Measurements from ENCODE around the gene GLYAT.

GLYAT gene

DNA sequence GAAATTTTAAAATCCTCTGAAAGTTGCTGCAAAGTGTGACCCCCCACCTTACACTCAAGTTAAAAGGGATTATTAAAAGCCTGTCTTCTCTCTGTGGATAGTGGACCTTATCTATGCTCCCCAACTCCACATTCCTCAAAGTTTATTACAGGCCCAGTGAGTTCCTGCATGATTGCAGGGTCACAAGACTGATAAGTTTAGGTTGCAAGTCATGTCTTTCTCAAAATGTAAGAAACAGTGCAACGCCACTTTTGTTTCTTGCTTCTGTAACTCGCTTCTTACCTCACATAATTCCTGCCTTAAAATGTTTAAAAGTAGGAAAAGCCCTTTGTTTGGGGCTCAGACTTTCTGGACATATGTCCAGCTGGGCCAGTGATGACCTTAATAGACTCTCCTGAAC, 38.4 kb upstream of the GLYAT start:
- Histone ChIP-seq H3K27ac (no peak overlapping the region), H3K36me3 (no peaks in the 10 kb centered on the region), H3K4me3 (no peak overlapping the region), H3K4me1 (no peaks in the 10 kb centered on the region), H3K9me3 (no peaks in the 10 kb centered on the region), H3K27me3 (no peaks in the 10 kb centered on the region)
- DNase-seq = no peak
- intact Hi-C loops (cut with DNase I; ENCODE audit: low total_unique reads) = no loop called here
- TF ChIP-seq, protein P1, sequence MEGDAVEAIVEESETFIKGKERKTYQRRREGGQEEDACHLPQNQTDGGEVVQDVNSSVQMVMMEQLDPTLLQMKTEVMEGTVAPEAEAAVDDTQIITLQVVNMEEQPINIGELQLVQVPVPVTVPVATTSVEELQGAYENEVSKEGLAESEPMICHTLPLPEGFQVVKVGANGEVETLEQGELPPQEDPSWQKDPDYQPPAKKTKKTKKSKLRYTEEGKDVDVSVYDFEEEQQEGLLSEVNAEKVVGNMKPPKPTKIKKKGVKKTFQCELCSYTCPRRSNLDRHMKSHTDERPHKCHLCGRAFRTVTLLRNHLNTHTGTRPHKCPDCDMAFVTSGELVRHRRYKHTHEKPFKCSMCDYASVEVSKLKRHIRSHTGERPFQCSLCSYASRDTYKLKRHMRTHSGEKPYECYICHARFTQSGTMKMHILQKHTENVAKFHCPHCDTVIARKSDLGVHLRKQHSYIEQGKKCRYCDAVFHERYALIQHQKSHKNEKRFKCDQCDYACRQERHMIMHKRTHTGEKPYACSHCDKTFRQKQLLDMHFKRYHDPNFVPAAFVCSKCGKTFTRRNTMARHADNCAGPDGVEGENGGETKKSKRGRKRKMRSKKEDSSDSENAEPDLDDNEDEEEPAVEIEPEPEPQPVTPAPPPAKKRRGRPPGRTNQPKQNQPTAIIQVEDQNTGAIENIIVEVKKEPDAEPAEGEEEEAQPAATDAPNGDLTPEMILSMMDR (IDR thresholded peaks at IDR 0.05) = no peak

DNA sequence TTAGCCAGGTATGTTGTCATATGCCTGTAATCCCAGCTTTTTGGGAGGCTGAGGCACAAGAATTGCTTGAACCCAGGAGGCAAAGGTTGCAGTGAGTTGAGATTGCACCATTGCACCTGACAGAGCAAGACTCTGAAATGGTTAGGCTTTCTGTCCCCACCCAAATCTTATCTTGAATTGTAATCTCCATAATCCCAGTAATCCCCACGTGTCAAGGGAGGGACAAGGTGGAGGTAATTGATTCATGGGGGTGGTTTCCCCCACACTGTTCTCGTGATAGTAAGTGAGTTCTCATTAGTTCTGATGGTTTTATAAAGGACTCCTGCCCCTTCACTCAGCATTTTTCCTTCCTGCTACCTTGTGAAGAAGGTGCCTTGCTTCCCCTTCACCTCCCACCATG, 37.6 kb upstream of the GLYAT start:
- Histone ChIP-seq H3K27ac (no peak overlapping the region), H3K4me3 (no peak overlapping the region), H3K9me3 (no peaks in the 10 kb centered on the region), H3K4me1 (no peaks in the 10 kb centered on the region), H3K27me3 (no peaks in the 10 kb centered on the region), H3K36me3 (no peaks in the 10 kb centered on the region)
- DNase-seq = no peak
- TF ChIP-seq, protein P1 (IDR thresholded peaks at IDR 0.05) = no peak
- intact Hi-C loops (cut with DNase I; ENCODE audit: low total_unique reads) = no loop called here

DNA sequence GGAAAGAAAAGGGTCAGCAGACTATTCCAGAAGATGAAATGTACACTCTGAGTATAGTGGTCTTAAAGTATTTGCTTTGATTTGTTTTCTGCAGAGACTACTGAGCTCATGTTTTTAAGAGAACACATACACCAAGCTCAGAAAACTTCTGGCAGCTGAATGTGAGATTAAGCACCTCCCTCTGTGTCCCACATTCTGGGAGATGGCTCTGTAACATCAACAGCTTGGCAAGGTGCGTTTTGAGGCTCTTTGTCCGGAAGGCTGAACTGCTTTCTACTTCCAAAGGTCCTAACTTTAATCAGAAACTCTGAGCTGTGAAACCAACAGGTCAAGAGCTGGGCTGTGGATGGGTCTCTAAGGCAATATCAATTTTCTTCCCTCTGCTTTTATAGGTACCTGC, 36.4 kb upstream of the GLYAT start:
- intact Hi-C loops (cut with DNase I; ENCODE audit: low total_unique reads) = no loop called here
- Histone ChIP-seq H3K9me3 (no peaks in the 10 kb centered on the region), H3K4me1 (no peaks in the 10 kb centered on the region), H3K36me3 (no peaks in the 10 kb centered on the region), H3K27me3 (no peaks in the 10 kb centered on the region), H3K27ac (no peak overlapping the region), H3K4me3 (no peak overlapping the region)
- DNase-seq = no peak
- TF ChIP-seq, protein P1 (IDR thresholded peaks at IDR 0.05) = no peak

DNA sequence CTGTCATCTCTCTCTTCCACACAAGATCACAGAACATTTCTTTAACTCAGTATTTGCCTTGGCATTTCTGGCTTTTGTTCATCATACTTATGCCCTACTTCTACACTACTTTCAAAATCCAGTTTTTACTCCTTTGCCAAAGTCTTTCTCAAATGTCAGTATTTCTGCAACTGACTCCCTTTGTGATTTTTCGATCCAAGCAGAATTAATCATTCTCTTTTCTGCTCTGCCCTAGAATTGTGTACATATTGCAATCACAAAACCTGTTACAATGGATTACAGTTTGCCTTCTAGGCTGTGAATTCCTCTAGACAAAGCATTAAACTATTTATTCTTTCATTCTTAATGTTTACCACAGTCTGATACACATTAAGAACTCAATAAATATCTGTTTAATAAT, 33.3 kb upstream of the GLYAT start:
- H3K36me3 ChIP-seq = no peaks in the 10 kb centered on the region

DNA sequence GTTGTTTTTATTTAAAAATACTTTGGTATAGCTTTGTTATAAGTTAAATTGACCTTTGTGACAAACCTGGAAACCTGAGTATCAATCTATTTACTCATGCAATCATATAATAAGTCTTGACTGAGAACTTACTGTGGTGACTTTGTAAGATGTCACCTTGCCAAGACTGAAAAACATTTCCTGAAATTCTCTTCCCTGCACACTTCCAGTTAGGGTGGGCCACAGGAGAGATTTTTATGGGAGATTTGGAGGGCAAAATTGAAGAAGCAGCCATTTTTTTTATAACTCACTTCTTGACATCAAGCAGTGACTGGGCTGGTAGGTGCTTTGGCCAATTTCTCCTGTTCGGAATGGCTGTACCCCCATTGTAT, 31.4 kb upstream of the GLYAT start:
- H3K9me3 ChIP-seq = no peaks in the 10 kb centered on the region
- H3K27me3 ChIP-seq = no peaks in the 10 kb centered on the region
- H3K27ac ChIP-seq = no peak overlapping the region
- no peak for DNase-seq
- TF ChIP-seq, protein P1 (IDR thresholded peaks at IDR 0.05) = no peak
- no peaks in the 10 kb centered on the region for H3K36me3 ChIP-seq
- no peaks in the 10 kb centered on the region for H3K4me1 ChIP-seq
- no peak overlapping the region for H3K4me3 ChIP-seq
- intact Hi-C loops (cut with DNase I; ENCODE audit: low total_unique reads) = no loop called here

More for the DNA sequence above, 33.3 kb upstream of the GLYAT start:
- no peak for DNase-seq
- Histone ChIP-seq H3K27ac (no peak overlapping the region), H3K4me3 (no peak overlapping the region), H3K4me1 (no peaks in the 10 kb centered on the region), H3K27me3 (no peaks in the 10 kb centered on the region), H3K9me3 (no peaks in the 10 kb centered on the region)
- intact Hi-C loops (cut with DNase I; ENCODE audit: low total_unique reads) = no loop called here
- TF ChIP-seq, protein P1 (IDR thresholded peaks at IDR 0.05) = no peak
